Uterus (tissue), 4 donors: Measurements from ENCODE around the gene MICALL1. TPM values are rescaled to one million over a fixed set of nuclear protein-coding genes. Genes with fewer than 3 reads are reported as not detected.

Source experiments
- DNase-seq, 2 donors: peaks; one replicate each; pipeline ENCODE4 v3.0.0-alpha.2; 2019 to 2020
- H3K27ac ChIP-seq, 2 donors: fragments of 200-600 bp; sonication (generic); 1 replicate in 1 of 2; 2 replicates in 1 of 2; pipeline ENCODE4 v1.5.1; 2016 to 2018
- H3K27me3 ChIP-seq, 2 donors: fragments of 200-600 bp; sonication (generic); one replicate each; pipeline ENCODE4 v1.5.1; 2018 to 2019; ENCODE audit warnings: control low read depth in 1 of 2
- H3K36me3 ChIP-seq, 2 donors: fragments of 200-600 bp; sonication (generic); one replicate each; pipeline ENCODE4 v1.5.1; 2019; ENCODE audit warnings: control low read depth in 1 of 2
- H3K4me1 ChIP-seq, 2 donors: fragments of 200-600 bp; sonication (generic); one replicate each; pipeline ENCODE4 v1.5.1; 2018 to 2019; ENCODE audit warnings: control low read depth in 1 of 2
- H3K4me3 ChIP-seq, 2 donors: fragments of 200-600 bp; sonication (generic); 1 replicate in 1 of 2; 2 replicates in 1 of 2; pipeline ENCODE4 v1.5.1; 2018 to 2019; ENCODE audit warnings: mild to moderate bottlenecking in 1 of 2
- H3K9me3 ChIP-seq, 2 donors: fragments of 200-600 bp; sonication (generic); one replicate each; pipeline ENCODE4 v1.5.1; 2019; ENCODE audit warnings: control low read depth in 1 of 2
- CTCF ChIP-seq, 4 experiments: fragments of 200-600 bp in 2 of 4; fragments of 450-650 bp in 2 of 4; sonication (generic) in 2 of 4; IDR thresholded peaks; one replicate each; pipeline ENCODE4 v1.5.1; 2016 to 2019; ENCODE audit warnings: antibody characterized with exemption in 4 of 4, mild to moderate bottlenecking in 2 of 4, moderate library complexity in 1 of 4
- POLR2A ChIP-seq, 2 donors: fragments of 450-650 bp; IDR thresholded peaks; one replicate each; pipeline ENCODE4 v1.6.1; 2016; ENCODE audit warnings: antibody characterized with exemption in 2 of 2, mild to moderate bottlenecking in 1 of 2, moderate library complexity in 1 of 2
- intact Hi-C: fragments of 100-400 bp; cut with DNase I; formaldehyde crosslinking; loops from one replicate; pipeline ENCODE4 v1.15.1; 2023; ENCODE audit warnings: low total_unique reads
- total RNA-seq, 4 donors: library from RNA; depleted of rRNA in 3 of 4; stranded (reverse); fragments of >200 nt in 3 of 4; gene quantifications; one replicate each; pipeline versions ENCODE4 v1.1.0 to v1.2.4, GENCODE V29; 2014 to 2023
- donor health status: DM: yes; HTN: yes; CAD: no.

Gene MICALL1
- total RNA-seq, 4 donors from 2014 or later = 7.4 to 96.6 (median 46.6) TPM

GRCh38 chr22:37912171-37912570 lies 6.1 kb downstream of the MICALL1 start:
- H3K27ac ChIP-seq = peak overlapping the region in 1 of 2 donors; percentile 96
- H3K4me3 ChIP-seq = no peak overlapping the region
- peaks cover 0 to 15% of the 10 kb centered on the region in 2 donors for H3K4me1 ChIP-seq
- TF ChIP-seq CTCF (IDR thresholded peaks at IDR 0.05) (no peak), POLR2A (IDR thresholded peaks at IDR 0.05) (no peak)
- no peak for DNase-seq
- H3K9me3 ChIP-seq = no peaks in the 10 kb centered on the region
- no peaks in the 10 kb centered on the region for H3K27me3 ChIP-seq
- H3K36me3 ChIP-seq = no peaks in the 10 kb centered on the region
- intact Hi-C loops = no loop called here

GRCh38 chr22:37913233-37913721 lies 7.2 kb downstream of the MICALL1 start:
- Histone ChIP-seq H3K27ac (no peak overlapping the region), H3K36me3 (no peaks in the 10 kb centered on the region), H3K4me1 (peaks cover 0 to 12% of the 10 kb centered on the region in 2 donors), H3K9me3 (no peaks in the 10 kb centered on the region), H3K4me3 (no peak overlapping the region), H3K27me3 (no peaks in the 10 kb centered on the region)
- no peak for DNase-seq
- TF ChIP-seq POLR2A (IDR thresholded peaks at IDR 0.05) (no peak), CTCF (IDR thresholded peaks at IDR 0.05) (no peak)
- intact Hi-C loops = no loop called here

GRCh38 chr22:37916311-37916710 lies 10.2 kb downstream of the MICALL1 start:
- TF ChIP-seq CTCF (IDR thresholded peaks at IDR 0.05) (no peak), POLR2A (IDR thresholded peaks at IDR 0.05) (no peak)
- Histone ChIP-seq H3K4me1 (peaks cover 0 to 4% of the 10 kb centered on the region in 2 donors), H3K9me3 (no peaks in the 10 kb centered on the region), H3K36me3 (no peaks in the 10 kb centered on the region), H3K4me3 (no peak overlapping the region), H3K27me3 (no peaks in the 10 kb centered on the region), H3K27ac (peak overlapping the region; percentile 3 to 37)
- no peak for DNase-seq
- intact Hi-C loops = no loop called here

GRCh38 chr22:37917874-37918548 lies 11.9 kb downstream of the MICALL1 start:
- Histone ChIP-seq H3K27me3 (no peaks in the 10 kb centered on the region), H3K27ac (peak overlapping the region in 1 of 2 donors; percentile 37), H3K36me3 (no peaks in the 10 kb centered on the region), H3K9me3 (no peaks in the 10 kb centered on the region), H3K4me3 (no peak overlapping the region), H3K4me1 (no peaks in the 10 kb centered on the region)
- intact Hi-C loops = no loop called here
- no peak for TF ChIP-seq POLR2A (IDR thresholded peaks at IDR 0.05)
- DNase-seq = no peak

- no peak for DNase-seq
- no peak for TF ChIP-seq CTCF (IDR thresholded peaks at IDR 0.05)
- no peak for TF ChIP-seq POLR2A (IDR thresholded peaks at IDR 0.05)
- Histone ChIP-seq H3K27ac (no peak overlapping the region), H3K36me3 (no peaks in the 10 kb centered on the region), H3K4me1 (no peaks in the 10 kb centered on the region), H3K4me3 (no peak overlapping the region), H3K27me3 (no peaks in the 10 kb centered on the region), H3K9me3 (no peaks in the 10 kb centered on the region)
- intact Hi-C loops = no loop called here
These were observed 12.6 kb downstream of the MICALL1 start for GRCh38 chr22:37918580-37919270.
